Middle frontal gyrus (tissue), 1 donor: Measurements from ENCODE around the gene ITPK1.

Experiments used
- DNase-seq: peaks from one replicate; pipeline ENCODE4 v3.0.0-alpha.2; 2015; ENCODE audit warnings: low spot score; ENCODE audit errors: extremely low spot score

The ITPK1 gene

GRCh38 chr14:92926180-92926845 lies 189.4 kb downstream of the ITPK1 start:
- DNase-seq = no peak

- no peak for DNase-seq
Measured at GRCh38 chr14:92925446-92925845, 190.3 kb downstream of the ITPK1 start.

- DNase-seq = no peak
Measured at GRCh38 chr14:92924247-92924646, 191.5 kb downstream of the ITPK1 start.

- DNase-seq = no peak
Measured at GRCh38 chr14:92923744-92924103, 192.0 kb downstream of the ITPK1 start.

- DNase-seq = no peak
Measured at GRCh38 chr14:92922883-92923743, 192.6 kb downstream of the ITPK1 start, which contains the start of gene CHGA. Gene CHGA, plus strand, starts transcription at chr14:92923150. Its CDS starts 210 bp downstream, at chr14:92923360.

- DNase-seq = no peak
Measured at GRCh38 chr14:92922155-92922735, 193.5 kb downstream of the ITPK1 start.

- DNase-seq = no peak
Measured at GRCh38 chr14:92920001-92920400, 195.7 kb downstream of the ITPK1 start.

- no peak for DNase-seq
Measured at GRCh38 chr14:92917956-92918355, 197.8 kb downstream of the ITPK1 start.

GRCh38 chr14:92917041-92917940 lies 198.4 kb downstream of the ITPK1 start:
- DNase-seq = no peak

GRCh38 chr14:92916201-92916600 lies 199.5 kb downstream of the ITPK1 start:
- no peak for DNase-seq

GRCh38 chr14:92914087-92914656 lies 201.6 kb downstream of the ITPK1 start:
- DNase-seq = no peak

- no peak for DNase-seq
Measured at GRCh38 chr14:92907316-92907911, 208.3 kb downstream of the ITPK1 start.

GRCh38 chr14:92906823-92907222 lies 208.9 kb downstream of the ITPK1 start:
- DNase-seq = no peak

GRCh38 chr14:92906420-92906819 lies 209.3 kb downstream of the ITPK1 start:
- DNase-seq = no peak

- no peak for DNase-seq
Measured at GRCh38 chr14:92905667-92906066, 210.1 kb downstream of the ITPK1 start.

- DNase-seq = no peak
Measured at GRCh38 chr14:92903359-92903758, 212.4 kb downstream of the ITPK1 start.

- DNase-seq = no peak
Measured at GRCh38 chr14:92902726-92903125, 213.0 kb downstream of the ITPK1 start.

- no peak for DNase-seq
Measured at GRCh38 chr14:92902191-92902590, 213.5 kb downstream of the ITPK1 start.

- DNase-seq = no peak
Measured at GRCh38 chr14:92900660-92901059, 215.1 kb downstream of the ITPK1 start.

- DNase-seq = no peak
Measured at GRCh38 chr14:92898566-92899131, 217.1 kb downstream of the ITPK1 start.
